T-helper 2 cell treated with Interferon-gamma antibody and Interleukin-4, amounts not matched to agents 5 μg/mL and 100 μg/mL, for 36 hours (primary cell): Measurements from ENCODE around the gene DNAH8.

Source experiments
- DNase-seq: peaks from one replicate; pipeline ENCODE4 v3.0.0; 2021; ENCODE audit warnings: low spot score
- H3K27ac Mint-ChIP-seq: one replicate; pipeline ENCODE4 v1.8.0; 2021; ENCODE audit warnings: mild to moderate bottlenecking, mixed read lengths
- H3K27me3 Mint-ChIP-seq: one replicate; pipeline ENCODE4 v1.8.0; 2021; ENCODE audit warnings: low read depth, mixed read lengths
- H3K36me3 Mint-ChIP-seq: one replicate; pipeline ENCODE4 v1.8.0; 2021; ENCODE audit warnings: low read depth, mixed read lengths
- H3K4me1 Mint-ChIP-seq: one replicate; pipeline ENCODE4 v1.8.0; 2021; ENCODE audit warnings: low read depth, mixed read lengths
- H3K4me3 Mint-ChIP-seq: one replicate; pipeline ENCODE4 v1.8.0; 2022; ENCODE audit warnings: mild to moderate bottlenecking, moderate library complexity, mixed read lengths
- H3K9me3 Mint-ChIP-seq: one replicate; pipeline ENCODE4 v1.8.0; 2021; ENCODE audit warnings: mixed read lengths

DNAH8 gene

DNA sequence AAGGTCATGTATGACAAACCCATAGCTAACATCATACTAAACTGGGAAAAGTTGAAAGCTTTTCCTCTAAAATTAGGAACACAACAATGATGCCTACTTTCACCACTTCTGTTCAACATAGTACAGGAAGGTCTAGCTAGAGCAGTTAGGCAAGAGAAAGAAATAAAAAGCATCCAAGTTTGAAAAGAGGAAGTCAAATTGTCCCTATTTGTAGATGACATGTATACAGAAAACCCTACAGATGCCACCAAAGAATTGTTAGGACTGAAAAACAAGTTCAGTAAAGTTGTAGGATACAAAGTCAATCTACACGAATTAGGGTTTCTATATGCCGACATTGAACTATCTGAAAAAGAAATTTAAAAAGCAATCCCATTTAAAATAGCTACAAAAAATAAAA is 244.0 kb downstream of the DNAH8 start:
- H3K9me3 Mint-ChIP-seq, result no peaks in the 10 kb centered on the region
- no peak overlapping the region for H3K27ac Mint-ChIP-seq
- H3K4me3 Mint-ChIP-seq, result no peak overlapping the region
- DNase-seq, result no peak
- no peaks in the 10 kb centered on the region for H3K36me3 Mint-ChIP-seq
- H3K4me1 Mint-ChIP-seq, result no peaks in the 10 kb centered on the region
- peaks cover 20% of the 10 kb centered on the region for H3K27me3 Mint-ChIP-seq

DNA sequence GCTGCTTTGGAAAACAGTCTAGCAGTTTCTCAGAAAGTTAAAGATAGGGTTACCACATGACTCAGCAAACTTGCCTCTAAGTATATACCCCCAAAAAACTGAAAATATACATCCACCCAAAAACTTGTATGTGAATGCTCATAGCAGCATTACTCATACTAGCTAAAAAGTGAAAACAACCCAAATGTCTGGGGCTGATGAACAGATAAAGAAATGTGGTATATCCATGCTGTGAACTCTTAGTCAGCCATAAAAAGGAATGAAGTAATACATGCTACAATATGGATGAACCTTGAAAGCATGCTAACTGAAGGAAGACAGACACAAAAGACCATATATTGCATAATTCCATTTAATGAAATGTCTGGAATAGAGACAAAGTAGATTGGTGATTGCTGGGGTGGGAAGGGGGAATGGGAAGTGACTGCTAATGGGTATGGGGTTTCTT is 253.6 kb downstream of the DNAH8 start:
- Mint-ChIP-seq H3K9me3 (no peaks in the 10 kb centered on the region), H3K27me3 (peaks cover 25% of the 10 kb centered on the region), H3K36me3 (no peaks in the 10 kb centered on the region), H3K27ac (no peak overlapping the region), H3K4me1 (no peaks in the 10 kb centered on the region), H3K4me3 (no peak overlapping the region)
- DNase-seq, result no peak

DNA sequence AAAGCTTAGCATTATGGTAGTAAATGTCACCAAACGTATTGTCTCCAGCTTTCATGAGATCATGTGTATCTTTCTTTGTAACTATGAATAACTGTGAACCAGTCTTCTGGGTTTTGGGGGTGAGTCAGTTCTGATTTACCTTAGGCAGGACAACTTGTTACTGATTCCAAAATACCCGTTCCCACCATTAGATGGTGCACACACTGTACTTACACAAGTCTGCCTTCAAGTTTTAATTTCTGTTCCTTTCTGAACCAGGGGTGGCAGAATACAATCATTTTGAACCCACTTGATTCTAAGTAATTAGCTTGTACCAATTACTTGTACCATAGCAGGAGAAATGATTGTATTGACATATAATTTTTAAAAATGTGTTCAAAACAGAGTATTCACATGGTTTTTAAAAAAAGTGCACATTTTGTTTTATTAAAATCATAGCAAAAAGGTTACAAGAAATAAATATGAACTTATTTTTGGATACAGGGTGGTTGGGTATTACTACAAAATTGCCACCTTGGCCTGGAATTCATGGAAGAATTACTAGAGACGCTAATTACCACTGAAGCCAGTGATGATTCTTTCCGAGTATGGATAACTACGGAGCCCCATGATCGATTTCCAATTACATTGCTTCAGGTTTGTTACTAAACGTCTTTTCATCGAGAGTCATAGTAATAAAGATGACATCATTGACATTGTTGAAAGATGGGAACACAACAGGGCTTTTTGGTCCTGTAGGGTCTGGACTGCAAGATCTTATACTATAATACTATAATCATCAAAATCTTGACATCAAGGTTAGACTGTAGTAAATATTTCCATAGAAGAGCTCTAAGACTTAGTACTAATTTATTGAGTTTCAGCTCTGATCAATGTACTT is 258.3 kb downstream of the DNAH8 start:
- Mint-ChIP-seq H3K4me1 (no peaks in the 10 kb centered on the region), H3K27ac (no peak overlapping the region), H3K9me3 (no peaks in the 10 kb centered on the region), H3K4me3 (no peak overlapping the region), H3K27me3 (peaks cover 43% of the 10 kb centered on the region), H3K36me3 (no peaks in the 10 kb centered on the region)
- peak; percentile 42 for DNase-seq

DNA sequence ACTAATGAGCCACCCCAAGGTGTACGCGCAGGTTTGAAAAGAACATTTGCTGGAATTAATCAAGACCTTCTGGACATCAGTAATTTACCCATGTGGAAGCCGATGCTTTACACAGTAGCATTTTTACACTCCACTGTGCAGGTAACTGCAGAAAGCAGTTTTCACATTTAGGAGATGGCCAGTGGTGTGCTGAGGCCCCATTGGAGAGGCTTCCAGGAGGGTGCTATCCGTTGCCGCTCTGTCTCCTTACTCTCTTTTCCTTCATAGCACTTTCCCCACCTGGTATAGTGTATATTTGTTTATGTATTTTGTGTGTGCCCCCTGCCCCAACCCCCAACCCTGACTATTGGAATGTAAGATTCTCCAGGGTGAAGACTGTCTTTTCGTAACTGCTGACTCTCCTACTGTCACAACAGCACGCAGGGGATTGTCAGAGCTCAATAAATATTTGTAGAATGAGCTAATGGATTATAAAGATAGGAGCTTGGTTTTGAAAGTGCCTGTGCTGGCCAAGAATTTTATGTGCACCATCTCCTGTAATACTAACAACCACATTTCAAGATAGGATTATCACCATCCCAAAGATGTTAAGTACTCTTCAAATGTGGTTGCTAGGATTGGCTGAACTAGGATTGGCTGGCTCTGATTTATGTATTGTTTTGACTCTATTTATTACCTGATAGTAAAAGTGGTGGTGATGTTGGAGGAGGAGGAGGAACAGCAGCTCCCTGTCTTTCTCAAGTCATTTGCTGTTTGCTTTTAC is 259.5 kb downstream of the DNAH8 start:
- Mint-ChIP-seq H3K4me1 (no peaks in the 10 kb centered on the region), H3K9me3 (no peaks in the 10 kb centered on the region), H3K27me3 (peaks cover 51% of the 10 kb centered on the region), H3K4me3 (no peak overlapping the region), H3K36me3 (no peaks in the 10 kb centered on the region), H3K27ac (no peak overlapping the region)
- no peak for DNase-seq

DNA sequence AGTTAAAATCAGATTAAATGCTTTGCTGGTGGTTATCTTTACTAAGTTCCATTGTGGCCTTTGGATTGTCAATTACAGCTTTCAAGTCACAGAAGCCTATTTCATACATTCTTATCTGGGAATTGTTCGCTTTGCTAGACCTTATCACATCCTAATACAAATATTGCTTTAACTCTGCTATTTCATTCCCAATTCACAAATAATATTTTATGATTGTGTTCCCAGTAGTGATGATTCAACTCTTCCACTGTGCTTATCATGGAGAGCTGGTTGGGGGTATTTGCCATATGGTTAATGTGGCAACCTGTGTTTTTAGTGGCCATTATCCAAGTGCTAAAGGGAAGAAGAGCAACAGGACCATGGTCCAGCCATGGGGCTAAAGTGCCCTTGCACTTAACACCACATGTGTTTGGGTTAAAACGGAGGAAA is 260.5 kb downstream of the DNAH8 start:
- Mint-ChIP-seq H3K4me3 (no peak overlapping the region), H3K36me3 (no peaks in the 10 kb centered on the region), H3K9me3 (no peaks in the 10 kb centered on the region), H3K27ac (no peak overlapping the region), H3K27me3 (peaks cover 49% of the 10 kb centered on the region), H3K4me1 (no peaks in the 10 kb centered on the region)
- DNase-seq, result no peak

DNA sequence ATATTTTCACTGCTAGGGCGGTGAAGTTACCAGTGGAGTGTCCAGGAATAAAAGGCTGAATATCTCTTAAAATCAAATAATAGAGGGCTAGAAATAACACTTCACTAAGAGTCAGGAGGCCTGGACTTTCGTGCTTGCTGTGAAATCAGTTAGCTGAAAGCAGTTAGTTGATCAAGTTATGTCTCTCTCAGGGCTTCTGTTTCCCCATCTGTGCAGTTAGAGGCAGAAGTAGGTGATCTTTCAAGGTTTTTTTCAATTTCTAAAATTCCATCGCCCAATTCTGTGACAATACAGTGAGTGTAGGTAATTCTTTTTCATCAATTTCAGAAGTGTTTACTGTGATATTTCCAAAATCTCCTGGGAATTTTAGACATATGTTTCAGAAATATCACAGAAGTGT is 260.9 kb downstream of the DNAH8 start:
- Mint-ChIP-seq H3K4me3 (no peak overlapping the region), H3K27me3 (peaks cover 49% of the 10 kb centered on the region), H3K9me3 (no peaks in the 10 kb centered on the region), H3K36me3 (no peaks in the 10 kb centered on the region), H3K4me1 (no peaks in the 10 kb centered on the region), H3K27ac (no peak overlapping the region)
- DNase-seq, result no peak

DNA sequence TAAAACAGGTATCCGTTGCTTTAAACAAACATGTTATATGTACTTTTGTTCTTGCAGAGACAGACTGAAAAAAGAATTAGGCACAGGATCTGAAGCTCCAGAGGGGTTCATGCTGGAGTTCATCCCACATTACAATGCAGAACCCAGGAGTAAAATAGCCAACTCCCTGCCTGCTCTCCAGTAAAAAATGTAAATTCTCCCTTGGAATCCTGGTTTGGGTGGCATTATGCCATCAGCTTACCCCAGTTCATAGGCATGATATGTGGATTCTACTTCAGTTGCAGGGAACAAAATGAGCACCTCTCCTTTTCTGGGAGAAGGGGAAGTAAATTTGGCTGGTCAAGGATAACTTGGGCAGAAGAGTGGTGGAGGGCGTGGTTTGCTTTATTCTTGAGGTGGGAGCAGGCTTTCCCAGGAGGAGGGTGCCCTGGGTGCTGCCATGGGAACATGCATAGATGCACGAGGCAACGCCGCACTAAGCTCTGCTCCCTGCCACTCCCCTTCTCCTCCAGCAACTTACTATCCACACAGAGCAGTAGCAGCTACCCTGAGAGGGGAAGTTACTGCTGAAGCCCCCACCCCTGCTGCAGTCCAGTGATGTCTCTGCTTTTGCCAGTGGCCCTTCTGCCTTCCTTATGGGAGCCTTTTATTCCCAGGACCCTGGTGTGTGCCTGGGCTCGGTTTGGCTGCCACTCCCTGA is 261.8 kb downstream of the DNAH8 start:
- H3K27ac Mint-ChIP-seq, result no peak overlapping the region
- H3K9me3 Mint-ChIP-seq, result no peaks in the 10 kb centered on the region
- peaks cover 46% of the 10 kb centered on the region for H3K27me3 Mint-ChIP-seq
- no peaks in the 10 kb centered on the region for H3K4me1 Mint-ChIP-seq
- DNase-seq, result no peak
- H3K36me3 Mint-ChIP-seq, result no peaks in the 10 kb centered on the region
- no peak overlapping the region for H3K4me3 Mint-ChIP-seq

DNA sequence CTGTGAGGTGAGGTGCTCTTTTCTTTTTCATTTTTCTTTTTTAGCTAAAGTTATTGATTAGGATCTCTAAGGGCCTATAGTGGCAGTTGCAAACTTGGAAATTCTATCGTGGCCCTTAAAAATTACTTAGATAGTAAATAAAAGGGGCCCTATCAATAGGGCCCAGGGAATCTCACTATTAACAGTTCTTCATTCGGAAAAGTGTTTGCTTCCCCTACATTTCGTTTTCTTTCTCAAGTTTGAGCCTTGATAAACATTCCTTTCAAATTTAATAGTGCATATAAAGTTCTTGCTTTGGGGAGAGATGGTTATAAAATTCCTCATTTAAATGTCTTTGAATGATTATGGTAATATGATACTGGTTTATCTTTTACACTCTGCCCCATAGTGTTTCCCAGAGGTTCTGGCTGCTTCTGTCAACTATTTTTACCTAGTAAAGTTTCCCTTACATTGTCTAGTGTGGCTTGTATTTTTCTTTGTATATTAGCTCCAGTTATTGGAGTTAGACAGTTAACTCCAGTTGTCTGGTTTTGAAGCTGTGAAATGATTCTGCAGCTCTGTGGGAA is 263.1 kb downstream of the DNAH8 start:
- H3K4me3 Mint-ChIP-seq, result no peak overlapping the region
- no peaks in the 10 kb centered on the region for H3K36me3 Mint-ChIP-seq
- no peak for DNase-seq
- H3K4me1 Mint-ChIP-seq, result no peaks in the 10 kb centered on the region
- H3K27me3 Mint-ChIP-seq, result peaks cover 53% of the 10 kb centered on the region
- H3K27ac Mint-ChIP-seq, result no peak overlapping the region
- H3K9me3 Mint-ChIP-seq, result no peaks in the 10 kb centered on the region

DNA sequence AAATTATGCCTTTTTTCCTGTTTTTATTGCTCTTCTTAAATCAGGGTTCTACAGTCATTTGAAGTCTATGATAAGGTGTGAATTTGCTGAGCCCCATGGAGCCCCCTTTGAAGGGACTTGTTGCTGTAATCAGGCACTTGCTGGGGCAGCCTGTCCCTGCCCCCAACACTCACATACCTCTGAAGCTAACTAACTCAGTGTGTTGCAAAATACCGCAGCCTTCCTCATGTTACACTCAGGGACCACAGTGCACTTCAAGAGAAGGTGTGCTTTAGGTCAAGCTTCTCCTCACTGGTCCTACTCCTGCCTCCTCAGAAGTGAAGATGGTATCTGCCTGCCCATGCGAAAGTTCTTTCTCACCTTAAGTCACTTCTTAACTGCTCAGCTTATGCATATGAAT is 267.4 kb downstream of the DNAH8 start:
- Mint-ChIP-seq H3K4me3 (no peak overlapping the region), H3K9me3 (no peaks in the 10 kb centered on the region), H3K27me3 (peaks cover 32% of the 10 kb centered on the region), H3K27ac (no peak overlapping the region), H3K36me3 (no peaks in the 10 kb centered on the region), H3K4me1 (no peaks in the 10 kb centered on the region)
- no peak for DNase-seq

DNA sequence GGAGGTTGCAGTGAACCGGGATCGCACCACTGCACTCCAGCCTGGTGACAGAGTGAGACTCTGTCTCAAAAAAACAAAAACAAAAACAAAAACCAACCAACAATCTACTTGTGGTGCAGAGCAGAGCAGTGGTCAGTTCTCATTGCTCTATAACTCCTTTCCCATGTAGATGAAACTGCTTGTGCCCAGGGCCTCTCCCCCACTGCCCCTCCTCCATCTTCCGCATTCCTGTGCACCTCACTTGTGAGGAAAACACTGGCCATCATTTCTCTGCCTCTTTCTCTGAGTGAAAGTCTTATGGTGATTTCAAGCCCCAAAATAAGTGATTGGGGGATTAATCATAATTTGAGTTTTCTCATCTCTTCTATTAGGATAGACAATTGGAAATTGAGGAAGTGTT is 269.6 kb downstream of the DNAH8 start:
- H3K36me3 Mint-ChIP-seq, result no peaks in the 10 kb centered on the region
- H3K4me1 Mint-ChIP-seq, result no peaks in the 10 kb centered on the region
- no peak for DNase-seq
- H3K4me3 Mint-ChIP-seq, result no peak overlapping the region
- no peak overlapping the region for H3K27ac Mint-ChIP-seq
- peaks cover 15% of the 10 kb centered on the region for H3K27me3 Mint-ChIP-seq
- no peaks in the 10 kb centered on the region for H3K9me3 Mint-ChIP-seq

DNA sequence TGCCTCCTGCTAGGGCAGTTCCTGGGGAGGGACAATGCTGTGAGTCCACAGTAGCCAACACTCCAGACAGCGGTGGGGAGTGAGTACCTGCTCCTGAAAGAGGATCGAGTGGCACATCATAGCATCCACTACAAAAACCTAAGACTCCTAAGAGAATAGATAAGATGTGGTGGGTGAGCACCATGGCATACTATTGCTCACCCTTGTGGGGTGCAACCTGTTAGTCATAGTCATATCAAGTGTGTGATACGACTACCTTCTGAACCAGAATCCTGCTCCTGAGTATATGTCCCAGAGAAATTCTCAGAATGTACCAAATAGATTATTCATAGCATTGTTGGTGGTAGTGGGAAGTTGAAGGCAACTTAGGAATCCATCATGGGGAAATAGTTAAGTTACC is 270.7 kb downstream of the DNAH8 start:
- H3K36me3 Mint-ChIP-seq, result no peaks in the 10 kb centered on the region
- peaks cover 10% of the 10 kb centered on the region for H3K27me3 Mint-ChIP-seq
- no peak overlapping the region for H3K4me3 Mint-ChIP-seq
- no peaks in the 10 kb centered on the region for H3K4me1 Mint-ChIP-seq
- H3K9me3 Mint-ChIP-seq, result no peaks in the 10 kb centered on the region
- no peak overlapping the region for H3K27ac Mint-ChIP-seq
- DNase-seq, result no peak

DNA sequence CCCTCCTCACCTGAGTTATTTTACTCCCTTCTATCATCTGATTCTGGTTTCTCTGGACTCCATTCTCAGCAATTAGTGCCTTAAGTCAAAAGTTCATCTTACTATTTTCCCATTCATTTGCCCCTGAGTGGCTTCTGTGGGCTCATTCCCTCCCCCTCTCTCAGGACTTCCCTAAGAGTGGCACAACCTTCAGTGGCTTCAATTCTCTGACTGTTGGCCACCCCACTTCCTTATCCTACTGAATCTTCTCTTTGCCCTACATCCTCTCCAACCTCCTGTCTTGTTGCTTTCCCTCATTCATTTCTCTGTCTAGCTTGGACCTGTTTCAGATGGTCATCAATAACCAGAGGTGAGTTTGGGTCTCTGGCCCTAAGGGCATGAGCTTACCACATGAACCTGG is 272.4 kb downstream of the DNAH8 start:
- no peak overlapping the region for H3K27ac Mint-ChIP-seq
- no peaks in the 10 kb centered on the region for H3K9me3 Mint-ChIP-seq
- DNase-seq, result no peak
- H3K27me3 Mint-ChIP-seq, result peaks cover 11% of the 10 kb centered on the region
- no peak overlapping the region for H3K4me3 Mint-ChIP-seq
- H3K4me1 Mint-ChIP-seq, result no peaks in the 10 kb centered on the region
- H3K36me3 Mint-ChIP-seq, result no peaks in the 10 kb centered on the region

DNA sequence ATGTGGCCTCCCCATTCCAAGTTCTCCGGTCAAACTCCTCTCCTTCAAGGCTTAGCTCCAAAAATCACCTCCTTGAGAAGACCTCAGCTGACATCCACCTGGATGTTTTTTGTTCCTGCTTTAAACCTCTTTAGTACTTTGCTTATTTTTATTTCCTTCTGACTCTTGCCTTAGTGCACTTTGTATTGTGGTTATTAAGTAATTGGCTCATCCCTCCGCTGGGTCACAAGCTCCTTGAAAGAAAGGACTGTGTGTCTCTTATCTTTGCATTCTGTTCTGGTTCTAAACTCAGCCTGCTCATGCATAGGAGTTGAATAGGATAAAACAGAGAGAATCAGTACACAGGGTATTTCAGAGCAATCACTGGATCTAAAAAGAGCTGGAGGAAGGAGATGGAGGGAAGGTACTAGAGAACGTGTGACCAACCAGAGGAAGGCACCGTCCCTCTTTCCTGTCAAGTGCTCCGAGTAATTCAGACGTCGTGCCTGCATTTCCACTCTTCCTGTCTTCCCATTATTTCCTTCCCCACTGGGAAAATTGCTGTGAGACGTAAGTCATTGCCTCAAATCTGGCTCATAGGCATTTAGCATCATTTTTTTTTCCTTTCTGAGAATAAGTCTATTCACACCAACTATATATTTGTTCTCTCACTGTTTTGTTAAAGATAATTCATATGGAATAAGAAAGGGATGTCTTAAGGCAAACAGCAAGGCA is 273.8 kb downstream of the DNAH8 start:
- Mint-ChIP-seq H3K36me3 (no peaks in the 10 kb centered on the region), H3K9me3 (no peaks in the 10 kb centered on the region), H3K4me1 (no peaks in the 10 kb centered on the region), H3K27ac (no peak overlapping the region), H3K4me3 (no peak overlapping the region), H3K27me3 (peaks cover 10% of the 10 kb centered on the region)
- DNase-seq, result no peak
